NCI-H1105 (cell line): ENCODE results near the gene BTK.
"Not testable (repeated sequence)": the region's sequence is repeated elsewhere in the genome, so short reads cannot be mapped to it uniquely, and the experiment has no call there.

Source experiments
- DNase-seq: peaks from one replicate; lab custom pipeline; 2025; lab: John Stamatoyannopoulos, UW

BTK gene

DNA sequence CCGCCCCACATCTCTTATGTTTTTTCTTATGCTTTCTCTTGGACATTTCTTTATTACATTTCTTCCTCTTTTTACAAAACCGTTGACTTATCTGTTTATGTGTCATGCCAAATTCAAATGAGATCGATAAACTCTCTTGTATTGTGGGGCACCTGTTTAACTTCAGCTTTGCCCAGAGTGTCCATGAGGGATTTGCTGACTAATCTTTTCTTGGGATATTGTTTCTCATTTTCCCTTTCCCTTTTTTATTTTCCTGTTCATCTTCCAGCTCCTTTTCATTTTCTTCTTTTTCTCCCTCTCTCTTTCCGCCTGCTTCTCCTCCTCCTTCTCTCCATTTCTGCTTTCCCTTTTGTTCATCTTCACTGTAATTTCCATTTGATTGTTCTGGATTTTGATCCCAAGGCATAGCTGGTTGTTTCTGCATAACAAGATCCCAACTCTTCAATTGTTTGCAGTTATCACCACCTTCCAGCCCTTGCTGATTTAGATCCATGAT is 48.2 kb downstream of the BTK start:
- no peak for DNase-seq

DNA sequence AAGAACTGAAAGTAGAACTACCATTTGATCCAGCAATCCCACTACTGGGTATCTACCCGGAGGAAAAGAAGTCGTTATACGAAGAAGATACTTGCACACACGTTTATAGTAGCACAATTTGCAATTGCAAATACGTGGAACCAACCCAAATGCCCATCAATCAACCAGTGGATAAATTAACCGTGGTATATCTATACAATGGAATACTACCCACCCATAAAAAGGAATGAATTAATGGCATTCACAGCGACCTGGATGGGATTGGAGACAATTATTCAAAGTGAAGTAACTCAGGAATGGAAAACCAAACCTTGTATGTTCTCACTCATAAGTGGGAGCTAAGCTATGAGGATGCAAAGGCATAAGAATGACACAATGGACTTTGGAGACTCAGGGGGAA is 51.7 kb downstream of the BTK start:
- not testable (repeated sequence) for DNase-seq

- DNase-seq, result not testable (repeated sequence)
Measured at GRCh38 chrX:101326600-101326999, 59.4 kb downstream of the BTK start.

- DNase-seq, result no peak
Measured at GRCh38 chrX:101303790-101304189, 82.2 kb downstream of the BTK start.
